GM19035 (cell line): ENCODE results near the gene TRAF5.

Experiments used
- ATAC-seq: cut with Tn5 transposase; IDR thresholded peaks from one replicate; pipeline ENCODE4 v1.9.1; 2021; ENCODE audit not compliant: unreplicated experiment

The TRAF5 gene

DNA sequence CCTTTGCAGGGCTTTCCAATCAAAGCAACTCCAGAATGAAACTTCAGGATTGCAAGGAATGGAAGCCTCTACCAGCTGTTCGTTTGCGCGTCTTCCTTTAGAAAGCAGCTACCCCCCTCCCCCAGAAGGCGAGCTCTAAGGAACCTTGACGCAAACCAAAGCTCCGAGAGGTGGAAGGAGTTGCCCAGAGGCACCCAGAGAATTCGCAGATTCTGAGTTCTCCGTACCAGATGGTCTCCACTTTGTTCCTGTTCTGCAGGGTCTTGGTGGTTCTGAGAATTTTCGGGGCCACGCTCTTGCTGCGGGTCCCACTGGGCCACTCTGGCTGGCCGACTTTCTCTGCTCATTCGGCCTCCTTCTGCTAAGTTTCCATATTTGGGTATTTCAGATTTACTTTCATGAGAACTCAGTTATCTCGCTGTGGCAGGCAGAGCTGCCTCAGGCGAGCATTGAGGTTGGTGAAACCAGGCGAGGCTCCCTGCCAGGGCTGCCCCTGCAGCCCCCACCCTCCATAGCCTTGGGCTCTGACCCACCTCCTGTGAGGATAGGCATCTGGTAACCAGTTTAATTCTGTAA is 801 bp downstream of the TRAF5 start:
- ATAC-seq = peak; percentile 33

DNA sequence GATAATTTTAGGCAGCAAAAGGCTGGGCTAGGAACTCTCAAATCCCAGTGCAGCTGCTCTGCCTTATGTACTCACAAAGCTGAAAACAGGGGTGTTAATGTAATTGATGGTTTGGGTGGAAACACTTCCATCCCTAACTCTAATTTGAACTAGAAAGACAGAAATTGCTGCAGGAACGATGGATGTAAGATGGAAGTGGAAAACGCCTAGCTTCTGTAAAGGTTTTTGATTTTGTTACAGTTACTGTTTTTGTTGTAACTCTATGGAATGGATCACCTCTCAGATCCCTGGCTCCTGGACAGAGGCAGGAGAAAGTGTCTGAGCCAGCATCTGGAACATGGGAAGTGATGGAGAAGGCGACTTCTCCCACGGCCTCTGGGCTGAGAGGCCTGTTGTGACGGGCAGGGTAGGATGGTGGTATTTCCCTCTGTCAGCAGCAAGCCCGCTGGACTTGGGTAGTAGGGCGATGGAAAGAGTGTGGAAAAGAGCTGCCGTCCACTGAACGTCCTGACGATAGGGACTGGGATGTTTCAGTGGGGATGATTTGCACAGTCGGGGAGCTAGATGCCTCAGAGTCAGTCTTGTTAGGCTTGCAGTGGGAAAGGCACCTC is 1.6 kb downstream of the TRAF5 start:
- ATAC-seq = no peak

DNA sequence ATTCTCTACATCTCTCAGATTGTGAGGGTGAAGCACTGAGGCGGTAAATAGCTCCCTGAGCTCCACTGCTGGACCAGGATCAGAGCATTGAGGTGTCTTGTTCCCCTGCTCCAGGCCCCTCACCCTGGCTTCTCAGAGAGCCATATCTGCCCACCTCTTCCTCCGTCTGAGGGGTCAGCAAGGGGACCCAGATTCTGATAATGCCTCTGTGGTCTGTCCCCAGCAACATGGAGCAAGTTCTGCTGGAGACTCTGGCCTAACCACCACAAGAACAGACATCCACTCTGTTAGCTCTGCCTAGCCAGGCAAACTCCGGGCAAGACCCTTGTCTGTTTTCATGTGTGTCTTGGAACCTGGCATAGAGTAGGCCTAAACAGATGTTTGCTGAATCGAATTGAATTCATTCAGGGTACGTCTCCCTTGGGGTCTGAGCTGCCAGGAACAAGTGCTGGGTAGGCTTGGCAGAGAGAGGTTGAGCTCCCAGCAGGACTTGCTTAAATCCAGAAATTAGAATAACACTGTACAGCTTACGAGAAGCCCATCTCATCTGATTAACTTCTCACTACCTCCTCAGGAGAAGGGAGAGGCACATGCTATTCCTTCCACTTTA is 2.3 kb downstream of the TRAF5 start:
- no peak for ATAC-seq

DNA sequence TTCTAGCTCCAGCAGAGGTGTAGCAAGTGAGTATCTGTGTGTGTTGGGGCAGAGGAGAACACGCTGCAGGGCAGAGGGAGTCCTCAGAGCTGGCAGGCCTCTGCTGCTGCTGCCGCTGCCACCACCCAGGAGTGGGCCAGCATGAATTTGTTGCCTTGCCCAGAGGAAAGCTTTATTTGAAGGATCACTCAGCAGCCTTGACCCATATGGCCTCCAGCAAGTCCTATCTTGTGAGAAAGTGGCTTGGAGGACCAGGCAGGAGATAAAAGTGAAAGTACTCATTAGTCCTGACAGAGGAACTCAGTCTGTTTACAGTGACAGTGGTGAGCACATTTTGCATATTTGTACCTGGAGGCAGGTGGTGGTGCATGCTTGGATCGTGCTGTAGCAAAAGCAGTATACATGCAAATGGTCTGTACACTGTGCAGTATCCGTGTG is 3.1 kb downstream of the TRAF5 start:
- peak; percentile 43 for ATAC-seq

DNA sequence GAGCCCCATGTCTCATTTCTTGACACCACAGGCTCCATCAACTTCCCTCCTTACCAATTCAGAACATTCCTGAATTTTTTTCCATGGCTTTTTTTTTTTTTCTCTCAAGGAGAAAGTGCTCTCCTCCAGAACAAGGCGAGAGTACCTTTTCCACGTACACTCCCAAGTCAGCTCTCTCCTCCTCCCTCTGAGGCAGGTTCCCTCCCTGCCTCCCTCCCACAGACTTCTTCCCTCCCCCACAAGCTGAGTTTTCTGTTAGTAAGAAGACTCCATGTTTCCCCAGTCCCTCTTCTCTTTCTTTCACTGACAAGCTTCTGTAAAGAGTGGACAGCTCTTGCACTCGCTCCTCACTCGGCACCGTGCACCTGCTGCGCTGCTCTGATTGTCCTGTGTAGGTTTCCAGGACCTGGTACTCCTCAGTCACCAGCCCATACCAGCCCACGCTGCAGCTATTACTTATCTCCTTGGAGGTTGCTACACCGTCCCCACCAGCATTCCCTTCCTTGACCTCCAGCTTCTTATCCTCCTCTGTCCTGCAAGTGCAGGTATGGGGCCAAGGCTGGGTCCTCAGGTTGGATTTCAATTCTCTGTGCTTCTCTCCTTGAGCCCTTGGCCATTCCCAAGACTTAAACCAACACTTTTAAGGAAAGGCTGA is 3.8 kb downstream of the TRAF5 start:
- ATAC-seq = no peak

DNA sequence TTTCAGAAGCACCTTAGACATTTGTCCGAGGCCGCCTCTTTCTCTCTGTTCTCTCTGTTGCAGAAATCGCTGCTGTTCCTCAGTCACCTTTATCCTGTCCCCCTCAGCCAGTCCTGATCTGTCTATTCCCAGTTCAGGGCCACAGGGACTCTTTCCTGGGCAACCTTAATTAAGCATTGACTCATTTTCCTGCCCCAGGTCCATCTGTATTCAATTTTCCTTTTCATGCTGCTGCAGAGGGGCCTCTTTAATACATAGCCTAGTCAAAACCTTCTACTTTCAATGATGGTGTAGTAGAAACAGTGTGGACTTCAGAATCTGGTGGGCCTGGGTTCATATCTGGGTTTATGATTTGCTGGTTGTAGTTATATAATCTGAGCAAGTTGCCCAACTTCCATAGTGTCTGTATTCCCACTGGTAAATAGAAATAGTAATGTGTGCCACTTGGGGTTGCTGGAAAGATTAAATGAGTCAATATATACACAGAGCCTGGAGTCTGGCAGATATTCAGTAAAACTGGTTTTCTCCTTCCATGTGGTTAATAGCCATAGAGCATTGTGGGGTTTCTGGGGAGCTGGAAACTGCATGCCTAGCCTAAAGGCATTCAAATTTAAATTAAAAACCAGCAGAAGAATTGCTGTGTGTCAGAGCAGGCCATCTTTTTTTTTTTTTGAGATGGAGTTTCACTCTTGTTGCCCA is 4.5 kb downstream of the TRAF5 start:
- ATAC-seq = no peak

DNA sequence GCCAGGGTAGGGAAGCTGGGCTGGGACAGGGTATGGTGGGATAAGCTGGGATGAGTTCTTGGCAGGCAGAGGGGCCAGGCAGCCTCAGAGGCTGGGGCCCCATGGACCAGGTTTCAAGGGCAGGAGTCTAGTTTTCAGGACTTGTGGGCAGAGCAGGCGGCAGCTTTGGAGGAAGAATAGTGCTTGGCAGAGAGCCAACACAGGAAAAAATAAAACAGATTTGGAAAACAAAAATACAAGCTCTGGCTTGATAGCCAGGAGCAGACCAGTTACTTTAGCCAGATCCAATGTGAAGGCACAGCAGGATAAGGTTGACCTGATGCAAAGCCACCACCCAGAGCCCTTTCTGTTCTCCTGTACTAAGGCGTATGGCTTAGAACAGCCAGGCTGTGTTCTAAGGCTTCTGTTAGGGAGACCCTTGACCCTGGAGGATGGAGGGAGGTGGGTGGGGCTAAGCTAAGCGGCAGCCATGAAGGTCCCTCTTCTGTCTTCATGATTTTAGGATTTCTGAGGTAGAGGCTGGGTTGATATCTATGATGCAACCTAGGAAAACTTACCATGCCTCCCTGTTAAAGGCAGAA is 5.5 kb downstream of the TRAF5 start:
- no peak for ATAC-seq

DNA sequence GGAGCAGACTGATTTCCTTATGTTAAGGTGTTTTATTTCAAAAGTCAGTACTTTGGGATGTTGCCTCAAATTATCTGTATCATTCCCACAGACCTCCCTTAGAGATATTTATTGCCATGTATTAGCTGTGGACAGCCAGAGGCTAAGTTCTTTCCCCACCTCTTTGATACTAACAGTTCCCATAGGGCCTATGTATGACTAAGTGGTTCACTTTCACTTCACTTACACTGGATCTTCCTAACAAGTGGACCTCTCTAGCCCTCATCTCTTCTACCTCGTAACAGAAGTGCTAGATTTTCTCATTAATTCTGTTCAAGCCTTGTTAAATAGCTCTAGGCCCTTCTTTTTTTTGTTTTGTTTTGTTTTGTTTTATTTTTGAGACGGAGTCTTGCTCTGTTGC is 6.2 kb downstream of the TRAF5 start:
- ATAC-seq = no peak

DNA sequence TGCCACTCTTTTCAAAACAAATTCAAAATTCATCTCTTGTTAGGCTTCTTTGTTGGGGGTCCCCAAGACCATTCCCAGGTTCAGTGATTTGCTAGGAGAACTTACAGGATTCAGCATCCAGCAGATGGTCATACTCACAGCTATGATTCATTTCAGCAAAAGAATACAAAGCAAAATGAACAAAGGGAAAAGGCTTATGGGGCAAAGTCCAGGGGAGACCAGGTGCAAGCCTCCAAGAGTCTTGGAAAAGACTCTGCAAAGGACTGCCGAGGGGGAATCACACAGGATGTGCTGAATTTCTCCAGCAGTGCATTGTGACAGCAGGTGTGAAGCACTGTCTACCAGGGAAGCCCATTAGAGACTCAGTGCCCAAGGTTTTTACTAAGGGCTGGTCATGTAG is 7.3 kb downstream of the TRAF5 start:
- ATAC-seq = no peak

DNA sequence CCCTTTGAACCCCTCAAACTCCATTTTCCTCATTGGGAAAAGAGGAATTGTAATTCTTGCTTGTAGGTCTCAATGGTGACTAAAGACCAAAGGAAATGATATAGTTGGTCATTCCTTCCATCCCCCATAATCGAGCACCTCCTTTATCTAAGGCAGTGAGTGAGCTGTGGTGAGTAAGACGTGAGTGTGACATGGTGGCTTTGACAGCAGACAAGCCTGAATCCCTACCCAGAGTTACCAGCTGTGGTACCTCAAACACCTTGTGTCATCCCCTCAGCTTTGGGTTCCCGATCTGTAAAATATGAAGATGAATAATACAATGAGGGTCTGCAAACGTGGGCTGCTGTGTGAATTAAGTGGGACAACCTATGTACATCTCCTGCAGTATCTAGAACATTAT is 8.4 kb downstream of the TRAF5 start:
- no peak for ATAC-seq

DNA sequence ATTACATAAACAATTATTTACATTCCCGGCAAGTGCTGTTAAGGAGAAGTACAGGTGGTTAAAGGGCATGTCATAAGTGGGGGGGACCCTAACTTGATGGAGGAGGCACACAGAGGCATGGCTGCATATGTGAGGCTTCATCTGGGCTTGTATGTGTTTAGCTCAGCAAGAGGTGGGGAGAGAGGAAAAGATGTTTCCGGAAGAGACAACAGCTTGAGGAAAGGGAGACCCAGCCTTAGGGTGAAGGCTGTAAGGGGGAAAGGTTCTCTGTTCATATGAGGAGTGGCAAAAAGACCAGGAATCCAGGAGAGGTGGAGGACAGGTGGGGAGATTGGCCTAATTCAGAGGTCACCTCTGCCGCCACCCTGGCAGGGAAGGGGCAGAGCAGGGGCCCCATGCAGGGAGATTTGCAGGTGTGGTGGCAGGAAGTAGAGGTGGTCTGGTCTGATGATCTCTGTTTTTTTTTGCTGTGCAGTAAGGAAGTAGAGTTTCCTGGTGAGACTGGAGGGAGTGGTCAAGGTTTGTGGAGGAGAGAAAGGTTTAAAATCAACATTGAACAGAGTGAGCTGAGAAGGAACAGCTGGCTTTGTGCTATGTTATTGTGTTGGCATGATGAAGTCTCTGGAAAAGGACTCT is 9.0 kb downstream of the TRAF5 start:
- peak; percentile 88 for ATAC-seq

DNA sequence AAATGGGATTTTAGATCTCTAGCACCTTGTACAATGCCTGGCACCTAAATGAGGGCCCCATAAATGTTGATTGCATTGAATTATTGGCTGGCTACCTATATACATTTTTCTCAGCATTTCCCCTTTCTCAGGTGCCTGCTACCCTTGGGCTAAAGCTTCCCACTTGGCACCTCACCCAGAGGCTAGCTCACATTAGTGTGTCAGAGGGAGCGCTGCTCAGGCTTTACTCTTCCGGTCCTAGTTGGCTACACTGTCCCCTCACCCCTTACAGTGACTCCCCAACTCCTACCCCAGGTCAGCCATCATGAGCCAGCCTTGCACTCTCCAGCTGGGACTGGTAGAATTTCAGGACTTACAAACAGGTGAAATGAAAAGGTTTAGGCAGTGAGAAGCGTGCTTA is 9.5 kb downstream of the TRAF5 start:
- ATAC-seq = peak; percentile 6

DNA sequence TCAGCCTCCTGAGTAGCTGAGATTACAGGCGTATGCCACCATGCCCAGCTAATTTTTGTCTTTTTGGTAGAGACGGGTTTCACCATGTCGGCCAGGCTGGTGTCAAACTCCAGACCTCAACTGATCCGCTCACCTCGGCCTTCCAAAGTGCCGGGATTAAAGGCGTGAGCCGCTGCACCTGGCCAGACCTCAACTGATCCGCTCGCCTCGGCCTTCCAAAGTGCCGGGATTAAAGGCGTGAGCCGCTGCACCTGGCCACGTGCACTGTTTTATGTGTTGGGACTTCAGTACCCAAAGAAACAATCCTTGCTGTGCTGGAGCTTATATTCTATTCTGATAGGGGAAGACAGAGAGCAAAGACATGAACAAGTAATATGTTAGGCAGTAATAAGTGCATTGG is 10.1 kb downstream of the TRAF5 start:
- ATAC-seq = no peak

DNA sequence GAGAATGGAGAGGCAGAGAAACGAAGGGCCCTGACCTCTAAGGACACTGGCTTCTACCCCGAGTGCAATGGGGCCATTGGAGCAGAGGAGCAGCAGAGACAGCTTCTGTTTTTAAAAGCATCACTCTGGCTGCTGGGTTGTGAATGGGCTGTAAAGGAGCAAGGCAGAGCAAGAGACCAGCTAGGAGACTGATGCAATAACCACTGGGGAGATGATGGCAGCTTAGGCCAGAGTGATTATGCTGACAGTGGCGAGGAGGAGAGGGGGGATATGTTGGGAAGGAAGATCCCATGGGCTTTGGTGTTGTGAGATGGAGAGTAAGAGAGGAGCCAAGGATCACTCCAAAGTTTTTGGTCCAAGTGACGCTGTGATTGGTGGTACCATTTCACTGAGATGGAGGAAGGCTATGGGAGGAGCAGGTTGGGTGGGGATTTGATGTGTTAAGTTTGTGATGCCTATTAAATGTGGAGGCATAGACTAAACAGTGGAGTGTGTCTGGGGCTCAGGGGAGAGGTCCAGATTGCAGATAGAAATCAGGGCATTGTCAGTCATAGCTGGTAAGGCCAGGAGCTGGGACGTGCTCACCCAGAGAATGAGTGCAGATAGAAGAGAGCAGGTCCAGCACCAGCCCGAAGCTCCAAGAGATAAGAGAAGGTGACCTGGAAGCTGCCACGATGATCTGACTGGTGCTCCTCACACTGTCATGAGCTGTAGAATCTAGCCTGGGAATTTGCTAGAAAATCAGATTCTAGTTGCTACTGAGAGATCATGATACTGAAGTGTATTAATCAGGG is 11.0 kb downstream of the TRAF5 start:
- no peak for ATAC-seq

DNA sequence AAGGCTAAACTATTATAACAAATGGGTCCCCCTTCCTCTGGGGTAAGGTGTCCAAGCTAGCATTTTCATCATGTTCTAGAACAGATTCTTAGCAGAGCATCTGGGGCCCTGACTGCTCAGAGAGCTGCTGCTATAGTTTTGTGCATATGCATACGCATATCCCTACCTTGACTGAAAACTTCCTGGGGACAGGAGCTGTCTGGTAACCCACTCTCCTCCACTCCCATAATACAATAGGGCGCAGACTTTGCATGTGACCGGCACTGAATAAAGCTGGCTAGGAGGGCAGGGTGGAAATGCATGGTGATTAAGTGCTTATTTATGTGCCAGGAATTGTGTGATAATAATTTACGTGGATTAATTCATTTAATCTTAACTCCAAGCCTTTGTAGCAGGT is 11.6 kb downstream of the TRAF5 start:
- no peak for ATAC-seq

DNA sequence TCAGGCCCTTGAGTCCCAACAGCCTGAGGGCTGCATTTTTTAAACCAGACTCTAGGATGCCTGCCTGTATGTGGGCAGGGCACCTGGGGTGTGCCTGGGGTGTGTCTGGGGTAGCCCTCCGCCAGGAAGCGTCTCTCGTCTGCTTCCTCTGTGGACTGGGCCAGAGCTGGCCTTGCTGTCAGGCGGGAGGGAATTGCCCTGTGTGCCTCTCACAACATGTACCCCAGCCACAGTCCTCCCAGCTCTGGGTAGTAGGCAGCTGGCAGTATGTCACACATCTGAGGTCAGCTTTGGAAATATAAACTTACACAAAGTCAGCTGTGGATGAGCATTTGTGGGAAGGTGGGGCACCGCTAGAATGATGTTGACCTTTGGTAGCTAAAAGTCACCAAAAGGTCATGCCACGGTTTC is 13.0 kb downstream of the TRAF5 start:
- ATAC-seq = no peak

DNA sequence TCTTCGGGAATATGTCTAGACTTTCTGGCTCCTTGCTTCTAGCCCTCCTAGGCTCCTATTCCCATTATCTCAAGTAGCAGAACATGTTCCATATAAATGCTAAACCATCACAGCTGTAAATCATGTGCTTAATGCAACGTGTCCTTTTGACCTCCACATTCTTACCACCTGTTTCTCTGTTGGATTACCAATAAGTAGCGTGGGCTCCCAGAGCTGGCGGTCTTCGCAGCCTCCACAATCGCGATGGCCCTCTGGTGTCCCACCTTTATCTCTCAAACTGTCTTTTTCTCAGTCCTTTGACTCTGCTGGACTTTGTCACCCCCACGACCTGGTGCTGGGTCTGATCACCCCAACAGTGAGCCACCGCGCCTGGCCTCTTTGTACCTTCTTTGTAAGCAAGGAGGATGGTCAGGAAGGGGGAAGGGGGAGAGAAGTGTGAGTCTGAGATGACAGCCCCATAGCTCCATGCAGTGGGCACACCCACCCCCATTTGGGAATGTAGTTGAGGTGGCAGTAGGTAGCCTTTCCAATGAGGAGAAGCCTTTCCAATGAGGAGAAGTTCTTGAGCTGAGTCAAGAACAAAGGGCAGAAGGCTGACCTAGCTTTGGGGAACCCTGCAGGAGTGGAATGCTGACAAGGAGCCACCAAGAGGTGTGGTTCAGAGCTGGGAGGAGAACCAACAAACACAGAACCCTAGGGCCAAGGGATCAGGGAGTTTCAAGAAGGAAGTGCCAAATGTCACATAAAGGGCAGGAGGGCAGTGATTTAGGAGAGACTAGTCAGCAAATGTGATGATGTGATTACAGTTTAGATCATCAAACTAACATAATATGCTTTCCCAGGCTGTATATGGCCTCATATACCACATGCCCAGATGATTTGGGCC is 14.2 kb downstream of the TRAF5 start:
- no peak for ATAC-seq

DNA sequence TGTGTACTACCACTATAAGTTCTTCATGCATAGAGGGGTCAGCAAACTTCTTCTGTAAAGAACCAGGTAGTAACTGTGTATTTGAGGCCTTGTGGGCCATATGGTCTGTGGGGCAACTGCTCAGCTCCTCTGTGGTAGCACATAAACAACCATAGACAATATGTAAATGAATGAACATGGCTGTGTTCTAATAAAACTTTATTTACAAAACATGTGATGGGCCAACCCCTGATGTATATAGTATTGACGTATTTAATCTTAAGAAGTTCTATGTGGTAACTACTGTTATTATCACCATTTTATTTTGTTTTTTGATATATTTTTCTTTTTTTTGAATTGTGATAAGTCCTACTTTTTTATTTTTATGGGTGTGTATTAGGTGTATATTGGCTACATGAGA is 15.4 kb downstream of the TRAF5 start:
- ATAC-seq = no peak

DNA sequence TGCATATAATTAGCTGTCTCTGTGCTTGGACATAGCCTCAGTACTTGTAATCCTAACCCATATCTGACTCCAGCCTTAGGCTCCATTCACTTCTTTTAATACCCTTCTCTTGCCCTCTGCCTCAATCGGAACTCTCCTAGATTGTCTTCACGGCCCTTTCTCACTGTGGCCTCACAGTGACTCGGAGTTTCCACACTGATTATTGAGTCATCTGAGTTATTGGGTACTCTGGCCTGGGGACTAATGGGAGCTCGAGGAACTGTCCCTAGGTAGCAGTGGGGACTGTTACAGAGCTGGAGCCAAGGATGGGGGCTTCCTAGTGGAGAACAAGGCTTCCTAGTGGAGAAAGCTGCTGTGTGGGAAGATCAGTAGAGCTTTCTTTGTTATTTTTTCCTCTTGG is 17.0 kb downstream of the TRAF5 start:
- ATAC-seq = no peak
